Measurements from ENCODE around the gene TSEN54.

DNA sequence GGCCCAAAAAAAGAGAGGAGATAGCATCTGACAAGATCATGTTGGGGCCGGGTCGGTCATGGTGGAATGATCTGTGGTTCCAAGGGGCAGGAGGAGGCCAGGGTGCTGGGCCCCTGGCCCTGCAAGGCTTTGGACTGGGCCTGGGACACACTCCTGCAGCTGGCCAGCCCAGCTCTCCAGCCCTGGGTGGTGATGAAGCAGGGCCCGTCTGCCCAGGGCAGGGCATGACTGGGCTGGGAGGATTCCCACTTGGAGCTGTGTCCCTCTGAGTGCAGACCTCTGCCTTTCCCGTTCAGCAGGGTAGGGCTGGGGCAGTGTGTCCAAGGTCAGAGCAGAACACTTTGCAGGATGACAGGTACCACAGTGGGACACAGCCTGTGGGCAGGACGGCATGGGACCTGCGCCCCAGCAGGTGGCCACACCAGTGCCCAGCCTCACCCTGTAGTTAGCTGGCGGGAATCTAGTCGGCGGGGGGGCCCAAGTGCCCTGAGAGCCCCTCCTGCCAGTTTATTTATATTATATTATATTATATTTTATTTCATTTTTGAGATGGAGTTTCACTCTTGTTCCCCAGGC, 43.7 kb downstream of the TSEN54 start:
- TF ChIP-seq, protein P1, sequence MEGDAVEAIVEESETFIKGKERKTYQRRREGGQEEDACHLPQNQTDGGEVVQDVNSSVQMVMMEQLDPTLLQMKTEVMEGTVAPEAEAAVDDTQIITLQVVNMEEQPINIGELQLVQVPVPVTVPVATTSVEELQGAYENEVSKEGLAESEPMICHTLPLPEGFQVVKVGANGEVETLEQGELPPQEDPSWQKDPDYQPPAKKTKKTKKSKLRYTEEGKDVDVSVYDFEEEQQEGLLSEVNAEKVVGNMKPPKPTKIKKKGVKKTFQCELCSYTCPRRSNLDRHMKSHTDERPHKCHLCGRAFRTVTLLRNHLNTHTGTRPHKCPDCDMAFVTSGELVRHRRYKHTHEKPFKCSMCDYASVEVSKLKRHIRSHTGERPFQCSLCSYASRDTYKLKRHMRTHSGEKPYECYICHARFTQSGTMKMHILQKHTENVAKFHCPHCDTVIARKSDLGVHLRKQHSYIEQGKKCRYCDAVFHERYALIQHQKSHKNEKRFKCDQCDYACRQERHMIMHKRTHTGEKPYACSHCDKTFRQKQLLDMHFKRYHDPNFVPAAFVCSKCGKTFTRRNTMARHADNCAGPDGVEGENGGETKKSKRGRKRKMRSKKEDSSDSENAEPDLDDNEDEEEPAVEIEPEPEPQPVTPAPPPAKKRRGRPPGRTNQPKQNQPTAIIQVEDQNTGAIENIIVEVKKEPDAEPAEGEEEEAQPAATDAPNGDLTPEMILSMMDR (IDR thresholded peaks at IDR 0.05) = no peak
- no peak for TF ChIP-seq POLR2A (IDR thresholded peaks at IDR 0.05)

Data from thyroid gland (tissue), 4 donors.